GM19240 (cell line): Measurements from ENCODE around the gene HASPIN.
A peak's percentile ranks its signal among the peaks of the same experiment; 100 is the strongest.
"Not testable (repeated sequence)": the region's sequence is repeated elsewhere in the genome, so short reads cannot be mapped to it uniquely, and the experiment has no call there.

ENCODE experiments used
- DNase-seq: peaks from one replicate; pipeline ENCODE4 v3.0.0; 2011; ENCODE audit warnings: low spot score; ENCODE audit not compliant: insufficient read length

Gene HASPIN

GRCh38 chr17:3695723-3696411 is 27.8 kb upstream of the HASPIN start, which contains the start of gene P2RX5:
P2RX5 (minus strand) TSS chr17:3696155; CDS start chr17:3696005, 150 bp downstream.
- DNase-seq, result no peak

GRCh38 chr17:3697103-3697476 is 26.6 kb upstream of the HASPIN start:
- DNase-seq, result no peak

- DNase-seq, result no peak
Observed at GRCh38 chr17:3698139-3698538, 25.6 kb upstream of the HASPIN start.

- DNase-seq, result no peak
Observed at GRCh38 chr17:3699951-3700350, 23.8 kb upstream of the HASPIN start.

GRCh38 chr17:3702041-3702539 is 21.6 kb upstream of the HASPIN start:
- not testable (repeated sequence) for DNase-seq

GRCh38 chr17:3704931-3705717 is 18.6 kb upstream of the HASPIN start:
- no peak for DNase-seq

GRCh38 chr17:3705718-3705984 is 18.1 kb upstream of the HASPIN start:
- not testable (repeated sequence) for DNase-seq

- no peak for DNase-seq
Observed at GRCh38 chr17:3708366-3708765, 15.3 kb upstream of the HASPIN start.

- DNase-seq, result peak; percentile 83
Observed at GRCh38 chr17:3710951-3711383, 12.7 kb upstream of the HASPIN start.

- DNase-seq, result no peak
Observed at GRCh38 chr17:3712811-3713463, 10.8 kb upstream of the HASPIN start.

GRCh38 chr17:3715296-3715695 is 8.4 kb upstream of the HASPIN start:
- no peak for DNase-seq

GRCh38 chr17:3718201-3718600 is 5.5 kb upstream of the HASPIN start:
- DNase-seq, result no peak

GRCh38 chr17:3719265-3719664 is 4.4 kb upstream of the HASPIN start:
- DNase-seq, result no peak

- no peak for DNase-seq
Observed at GRCh38 chr17:3722716-3723115, 987 bp upstream of the HASPIN start.

- no peak for DNase-seq
Observed at GRCh38 chr17:3723188-3723555, 531 bp upstream of the HASPIN start.

- DNase-seq, result no peak
Observed at GRCh38 chr17:3724378-3725077, 825 bp downstream of the HASPIN start.

- DNase-seq, result no peak
Observed at GRCh38 chr17:3727041-3727440, 3.3 kb downstream of the HASPIN start.

GRCh38 chr17:3728099-3728498 is 4.4 kb downstream of the HASPIN start:
- not testable (repeated sequence) for DNase-seq

- DNase-seq, result no peak
Observed at GRCh38 chr17:3729881-3730280, 6.2 kb downstream of the HASPIN start.

- DNase-seq, result no peak
Observed at GRCh38 chr17:3730881-3731429, 7.3 kb downstream of the HASPIN start.

GRCh38 chr17:3732210-3732621 is 8.5 kb downstream of the HASPIN start:
- peak; percentile 43 for DNase-seq
